ENCODE measurements around the gene PHYHD1.

Gene PHYHD1

DNA sequence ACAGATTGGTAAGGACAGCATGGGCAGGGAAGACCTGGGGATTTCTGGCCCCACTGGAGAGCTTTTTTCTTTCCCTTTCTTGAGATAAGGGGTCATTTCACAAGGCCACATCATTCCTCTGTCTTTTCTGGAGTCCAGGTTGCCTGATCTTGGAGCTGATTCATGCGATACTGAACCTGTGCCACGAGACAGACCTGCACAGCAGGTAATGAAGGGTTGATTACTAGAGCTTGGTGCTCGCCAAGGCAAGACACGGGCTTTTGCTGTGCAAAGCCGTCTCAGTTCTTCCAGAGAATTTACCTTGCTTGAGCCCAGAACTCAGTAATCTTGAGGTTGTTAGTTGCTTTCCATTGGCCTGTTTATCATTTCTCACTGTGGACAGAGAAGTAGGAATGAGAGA, 65.9 kb downstream of the PHYHD1 start:
- no peak for DNase-seq

DNA sequence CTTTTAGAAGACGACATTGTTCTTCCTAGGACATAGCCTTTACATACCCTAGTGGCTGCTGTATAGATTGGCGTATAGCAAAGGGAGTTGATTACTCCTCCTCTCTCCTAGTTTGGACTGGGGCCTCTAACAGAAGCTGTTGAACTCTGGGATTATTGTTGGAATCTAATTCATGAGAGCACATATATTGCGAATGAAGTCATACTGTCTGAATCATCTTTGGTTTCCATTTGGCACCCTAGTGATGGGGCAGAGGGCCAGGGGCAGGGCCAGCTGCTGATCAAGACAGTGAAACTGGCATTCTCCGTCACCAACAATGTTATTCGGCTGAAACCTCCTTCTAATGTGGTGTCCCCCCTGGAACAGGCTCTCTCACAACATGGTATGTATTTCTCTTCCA, 67.0 kb downstream of the PHYHD1 start:
- no peak for DNase-seq
